Activated CD4-positive, alpha-beta T cell treated with anti-CD3 and anti-CD28 coated beads, Interleukin-2, amount 50 U/mL, for 4 hours (primary cell): ENCODE results near the gene STIM2.
"Not testable (repeated sequence)": the region's sequence is repeated elsewhere in the genome, so short reads cannot be mapped to it uniquely, and the experiment has no call there.

Experiments
- DNase-seq, 2 experiments: peaks; one replicate each; pipeline ENCODE4 v3.0.0-alpha.2; 2020

Gene STIM2

GRCh38 chr4:26870576-26871262 is 10.1 kb downstream of the STIM2 start:
- no peak for DNase-seq

DNA sequence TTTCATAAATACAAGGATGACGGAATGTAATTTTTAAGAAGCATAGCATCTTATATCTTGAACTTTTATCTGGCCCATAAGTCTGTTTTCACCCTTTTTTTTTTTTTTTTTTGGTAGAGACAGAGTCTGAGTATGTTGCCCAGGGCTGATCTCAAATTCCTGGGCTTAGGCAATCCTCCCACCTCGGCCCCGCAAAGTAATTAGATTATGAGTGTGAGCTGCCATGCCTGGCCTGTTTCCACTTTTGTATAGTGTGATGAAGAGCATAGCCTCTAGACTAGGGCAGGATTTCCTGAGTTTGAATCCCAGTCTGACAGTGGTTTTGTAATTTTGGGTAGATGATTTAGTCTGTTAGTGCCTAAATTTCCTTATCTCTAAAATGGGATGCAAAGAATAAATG is 11.0 kb downstream of the STIM2 start:
- no peak for DNase-seq

DNA sequence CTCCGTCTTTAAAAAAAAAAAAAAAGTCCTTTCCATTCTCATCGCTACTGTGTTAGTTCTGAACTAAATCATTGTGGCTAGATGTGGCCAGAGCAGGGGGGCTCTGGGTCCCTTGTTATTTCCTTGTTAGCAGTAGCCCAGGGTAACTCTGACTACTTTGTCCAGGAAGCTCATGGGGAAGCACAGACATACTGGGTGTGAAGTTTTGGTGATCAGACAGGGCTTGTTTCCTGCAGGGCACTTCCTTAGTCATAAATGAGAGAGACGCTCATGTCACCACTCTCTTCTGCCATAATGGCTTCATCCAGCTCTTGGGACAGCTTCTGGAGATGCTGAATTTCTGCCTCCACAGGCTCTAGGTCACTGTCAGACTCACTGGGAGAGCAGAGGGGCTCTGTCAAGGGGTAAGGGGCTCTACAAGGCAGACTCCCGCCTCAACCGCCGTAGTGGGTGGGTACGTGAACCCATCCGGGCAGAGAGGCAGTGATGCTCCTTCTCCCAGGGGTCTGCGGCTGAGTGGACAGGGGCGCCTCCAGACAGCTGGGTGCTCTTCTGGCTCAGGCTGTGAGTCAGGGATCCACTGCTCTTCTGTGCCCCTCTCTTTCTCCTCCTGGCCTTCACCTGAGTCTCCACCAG is 12.9 kb downstream of the STIM2 start:
- DNase-seq = no peak

GRCh38 chr4:26874110-26874509 is 13.5 kb downstream of the STIM2 start:
- no peak for DNase-seq

GRCh38 chr4:26877406-26877805 is 16.8 kb downstream of the STIM2 start:
- DNase-seq = no peak

GRCh38 chr4:26877961-26878360 is 17.3 kb downstream of the STIM2 start:
- DNase-seq = no peak

DNA sequence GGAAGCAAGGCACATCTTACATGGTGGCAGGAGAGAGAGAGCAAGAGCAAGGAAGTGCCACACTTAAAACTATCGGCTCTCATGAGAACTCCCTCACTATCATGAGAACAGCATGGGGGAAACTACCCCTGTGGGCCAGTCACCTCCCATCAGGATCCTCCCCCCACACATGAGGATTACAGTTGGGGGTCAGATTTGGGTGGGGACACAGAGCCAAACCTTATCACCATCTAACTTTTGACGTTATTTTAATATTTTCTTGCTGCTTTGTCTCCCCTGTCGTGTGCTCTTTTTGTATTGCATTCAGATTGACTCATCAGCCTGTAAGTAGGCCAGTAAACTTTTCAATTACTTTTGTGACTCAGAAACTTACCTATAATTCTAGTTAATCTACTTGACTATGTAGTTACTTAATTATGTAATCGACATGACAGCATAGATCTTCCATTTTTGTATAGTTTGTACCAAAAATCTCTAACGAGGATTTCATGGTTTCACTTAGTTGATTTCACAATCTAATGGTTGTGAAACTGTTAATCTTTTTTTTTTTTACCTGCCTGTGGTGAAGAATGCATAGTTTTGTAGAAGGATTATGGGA is 18.3 kb downstream of the STIM2 start:
- DNase-seq = no peak

DNA sequence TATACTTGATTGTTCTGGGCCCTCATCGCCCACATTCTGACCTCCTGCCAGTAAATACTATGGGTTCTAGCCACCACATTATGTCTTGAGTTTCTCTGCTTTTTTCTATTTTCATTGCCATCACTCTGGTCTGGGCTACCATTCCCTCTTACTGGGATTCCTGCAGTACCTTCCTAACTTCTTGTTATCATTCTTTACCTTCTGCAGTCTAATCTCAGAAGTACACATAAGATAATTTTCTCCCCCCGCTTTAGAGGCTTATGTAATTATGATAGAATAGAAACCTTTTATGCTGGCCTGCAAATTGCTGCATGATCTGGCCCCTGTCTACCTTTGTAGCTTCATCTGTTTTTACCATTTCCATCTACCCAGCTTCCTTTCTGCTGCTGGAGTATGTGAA is 19.2 kb downstream of the STIM2 start:
- DNase-seq = no peak

- no peak for DNase-seq
Observed at GRCh38 chr4:26884026-26884425, 23.4 kb downstream of the STIM2 start.

DNA sequence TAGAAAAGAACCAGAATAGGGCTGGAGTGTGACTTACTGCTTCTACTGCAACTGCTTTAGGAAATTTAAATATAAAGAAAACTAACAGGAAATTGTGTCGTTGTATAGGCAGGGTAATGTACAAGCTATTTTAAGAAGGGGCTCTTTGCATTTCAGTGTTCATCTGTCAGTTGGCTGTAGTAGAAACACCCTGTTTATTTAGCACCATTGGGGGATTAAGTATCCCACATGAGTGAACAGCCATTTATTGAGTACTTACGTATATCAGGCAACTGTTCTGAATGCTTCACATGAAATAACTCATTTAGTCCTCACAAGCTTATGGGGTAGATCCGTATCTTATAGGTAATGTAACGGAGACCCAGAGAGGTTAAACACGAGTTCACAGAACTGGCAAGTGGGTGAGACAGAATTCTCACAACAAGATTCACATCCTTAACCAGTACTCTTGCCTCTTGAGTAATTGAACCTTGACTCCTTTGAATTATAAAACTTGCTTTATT is 23.9 kb downstream of the STIM2 start:
- no peak for DNase-seq

DNA sequence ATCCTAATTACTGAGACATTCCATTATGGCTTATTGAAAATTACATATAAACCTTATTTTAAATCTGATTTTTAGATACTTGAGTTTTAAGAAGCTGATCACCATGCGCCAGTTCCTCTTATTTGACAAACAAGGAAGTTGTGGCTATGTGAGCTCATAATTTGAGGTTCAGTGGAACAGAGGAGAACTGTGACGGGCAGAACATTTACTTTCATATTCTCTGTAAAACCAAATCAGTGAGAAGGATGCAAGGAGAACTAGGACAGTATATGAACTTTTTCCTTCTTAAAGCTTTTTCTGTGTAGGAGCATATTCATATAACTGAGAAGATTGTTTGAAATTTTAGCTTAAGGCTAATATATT is 25.3 kb downstream of the STIM2 start:
- no peak for DNase-seq

DNA sequence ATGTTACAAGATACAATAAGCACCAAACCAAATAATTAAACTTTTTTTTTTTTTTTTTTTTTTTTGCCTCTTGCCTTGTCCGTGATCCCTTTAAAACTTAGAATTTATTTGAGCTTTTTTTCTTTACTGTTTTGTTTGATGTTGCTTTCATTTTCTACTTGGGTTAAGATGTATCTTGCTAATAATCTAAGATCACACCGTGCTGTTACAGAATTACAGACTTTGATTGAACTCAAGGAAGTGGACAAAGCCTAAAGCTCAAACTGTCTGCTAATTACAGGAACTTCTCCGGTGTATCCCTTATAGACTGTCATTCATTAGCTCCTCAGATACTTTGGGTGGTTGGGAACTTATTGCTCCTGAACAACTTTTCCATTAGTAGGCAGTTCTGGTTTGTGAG is 26.5 kb downstream of the STIM2 start:
- no peak for DNase-seq

DNA sequence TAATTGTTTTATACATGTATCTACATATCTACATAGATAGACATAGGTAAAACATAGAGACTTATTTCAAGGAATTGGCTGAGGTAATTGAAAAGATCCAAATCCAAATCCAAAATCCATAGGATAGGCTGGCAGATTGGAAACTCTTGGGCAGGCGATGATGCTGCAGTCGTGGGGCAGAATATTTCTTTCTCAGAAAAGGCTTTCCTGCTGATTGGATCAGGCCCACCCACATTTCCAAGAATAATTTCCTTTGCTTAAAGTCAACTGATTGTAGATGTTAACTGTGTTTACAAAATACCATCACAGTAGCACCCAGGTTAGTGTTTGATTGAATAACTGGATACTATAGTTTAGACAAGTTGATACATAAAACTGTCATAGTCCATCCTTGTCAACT is 27.2 kb downstream of the STIM2 start:
- DNase-seq = no peak

DNA sequence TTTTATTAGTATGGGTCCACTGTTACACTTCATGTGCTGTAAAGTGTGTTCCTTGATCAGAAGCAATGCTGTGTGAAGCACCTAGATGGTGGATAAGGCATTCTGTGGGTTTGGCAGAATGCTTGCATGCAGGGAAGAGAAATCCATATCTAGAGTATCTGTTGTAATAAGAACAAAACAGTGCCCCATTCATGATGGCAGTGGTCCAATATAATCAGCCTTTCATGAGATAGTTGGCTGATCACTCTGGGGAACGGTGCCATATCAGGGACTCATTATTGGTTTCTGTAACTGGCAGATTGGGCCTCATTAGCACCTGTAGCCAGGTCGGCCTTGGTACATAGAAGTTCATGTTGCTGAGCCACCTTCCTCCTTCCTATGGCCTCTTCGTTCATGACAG is 28.7 kb downstream of the STIM2 start:
- no peak for DNase-seq

DNA sequence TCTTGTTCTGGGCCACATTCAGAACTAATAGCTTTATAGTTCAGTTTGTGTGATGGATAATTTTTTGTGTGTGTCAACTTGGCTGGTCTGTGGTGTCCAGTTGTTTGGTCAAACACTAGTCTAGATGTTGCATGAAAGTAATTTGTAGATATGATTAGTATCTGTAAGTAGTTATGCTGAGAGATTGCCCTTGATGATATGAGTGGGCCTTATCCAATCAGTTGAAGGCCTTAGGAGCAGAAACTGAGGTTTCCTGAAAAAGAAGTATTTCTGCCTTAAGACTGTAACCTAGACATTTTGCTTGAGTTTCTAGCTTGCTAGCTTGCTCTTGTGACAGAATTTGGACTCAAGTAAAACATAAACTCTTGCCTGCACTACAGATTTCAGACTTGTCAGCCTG is 30.4 kb downstream of the STIM2 start:
- DNase-seq = no peak

- DNase-seq = no peak
Observed at GRCh38 chr4:26891867-26892266, 31.2 kb downstream of the STIM2 start.

DNA sequence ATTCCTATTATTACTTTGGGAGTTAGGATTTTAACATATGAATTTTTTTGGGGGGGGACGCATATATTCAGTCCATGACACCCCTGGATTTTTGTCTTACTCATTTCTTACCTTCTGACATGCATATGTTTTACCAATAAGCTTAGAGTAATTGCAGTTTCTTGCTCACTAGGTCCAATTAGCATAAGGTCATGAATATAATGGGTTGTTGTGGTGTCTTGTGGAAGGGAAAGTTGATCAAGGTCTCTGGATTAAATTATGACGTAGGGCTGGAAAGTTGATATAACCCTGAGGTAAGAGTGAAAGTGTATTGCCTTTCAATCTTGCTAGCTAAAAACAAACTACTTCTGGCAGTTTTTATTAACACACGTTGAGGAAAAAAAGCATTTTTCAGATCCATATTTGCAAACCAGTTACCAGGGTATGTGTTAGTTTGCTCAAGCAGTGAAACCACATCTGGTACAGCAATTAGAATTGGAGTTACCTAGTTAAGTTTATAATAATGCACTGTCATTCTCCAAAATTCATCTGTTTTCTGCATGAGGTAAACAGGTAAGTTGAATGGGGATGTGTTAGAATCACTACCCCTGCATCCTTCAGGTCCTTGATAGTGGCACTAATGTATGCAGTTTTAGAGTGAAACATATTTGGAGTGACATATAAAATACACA is 32.0 kb downstream of the STIM2 start:
- no peak for DNase-seq

DNA sequence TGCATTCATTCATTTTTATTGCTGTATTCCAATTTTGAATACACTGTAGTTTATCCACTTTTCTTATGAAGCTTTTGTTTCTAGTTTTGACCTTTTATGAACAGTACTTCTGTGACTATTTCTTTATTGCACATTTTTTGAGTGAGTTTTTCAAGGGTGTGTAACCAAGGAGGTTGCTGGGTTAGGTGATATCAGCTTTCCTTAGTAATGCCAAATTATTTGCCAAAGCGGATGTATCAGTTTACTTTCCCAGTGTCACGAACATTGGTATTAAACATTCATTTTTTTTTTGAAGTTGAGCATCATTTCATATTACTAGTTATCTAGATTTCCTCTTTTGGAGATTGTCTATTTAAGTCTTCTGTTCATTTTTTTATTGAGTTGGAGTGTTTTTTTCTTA is 32.9 kb downstream of the STIM2 start:
- no peak for DNase-seq

GRCh38 chr4:26894881-26895280 is 34.2 kb downstream of the STIM2 start:
- not testable (repeated sequence) for DNase-seq

GRCh38 chr4:26896636-26897035 is 36.0 kb downstream of the STIM2 start:
- DNase-seq = no peak

DNA sequence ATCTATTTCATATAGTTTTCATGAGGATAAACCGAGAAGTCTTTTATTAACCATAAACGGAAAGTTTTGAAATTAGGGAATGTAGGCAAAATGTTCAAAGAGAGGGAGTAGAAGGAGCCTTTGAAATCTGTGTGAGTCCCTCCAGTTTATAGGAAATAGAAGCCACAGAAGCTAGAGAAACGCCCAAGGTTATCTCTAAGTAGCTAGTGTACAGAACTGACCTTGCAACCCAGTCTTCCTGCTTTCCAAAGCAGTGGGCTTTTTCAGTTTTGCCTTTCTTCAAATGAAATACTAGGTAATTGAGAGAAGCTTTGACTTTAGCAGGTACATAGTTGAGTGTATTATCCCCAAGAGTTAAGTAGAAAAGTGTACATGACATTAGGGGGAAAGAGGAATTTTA is 39.4 kb downstream of the STIM2 start:
- no peak for DNase-seq

- DNase-seq = no peak
Observed at GRCh38 chr4:26900765-26901164, 40.1 kb downstream of the STIM2 start.

GRCh38 chr4:26905172-26905571 is 44.5 kb downstream of the STIM2 start:
- DNase-seq = no peak
